CD4-positive, alpha-beta T cell (primary cell): ENCODE measurements around the gene STK24. TPM values are rescaled to one million over a fixed set of nuclear protein-coding genes. Genes with fewer than 3 reads are reported as not detected.

Source experiments
- ATAC-seq: fragments of 200-7000 bp; cut with Tn5 transposase; one replicate; pipeline ENCODE4 v1.10.0; 2022; ENCODE audit warnings: mild to moderate bottlenecking; ENCODE audit not compliant: poor library complexity
- CTCF ChIA-PET: fragments of 350-600 bp; sonication (Branson Sonifier 250); formaldehyde crosslinking; loops from one replicate; lab custom pipeline; 2021; ENCODE audit warnings: antibody characterized with exemption, inconsistent platforms; lab: Charles Lee
- POLR2A ChIA-PET: fragments of 350-600 bp; sonication (Branson Sonifier 250); formaldehyde crosslinking; loops from one replicate; lab custom pipeline; 2021; ENCODE audit warnings: antibody characterized with exemption, inconsistent platforms; lab: Charles Lee
- DNase-seq, 14 experiments: peaks; one replicate each; pipeline ENCODE4 v3.0.0-alpha.2; 2013 to 2020; ENCODE audit warnings: mixed read lengths in 2 of 14
- H3K27ac ChIP-seq, 2 donors: one replicate each; pipeline versions ENCODE4 v1.5.1 to v1.7.0; 2013; ENCODE audit warnings: low read length in 2 of 2, low read depth in 1 of 2, mild to moderate bottlenecking in 1 of 2
- H3K27me3 ChIP-seq, 2 experiments: 1 replicate in 1 of 2; 2 replicates in 1 of 2; pipeline versions ENCODE4 v1.6.1 to v1.7.0; 2013; ENCODE audit warnings: low read length in 2 of 2, control low read depth in 1 of 2, mild to moderate bottlenecking in 1 of 2, moderate library complexity in 1 of 2; ENCODE audit not compliant: insufficient read depth in 2 of 2, control insufficient read depth in 1 of 2
- H3K36me3 ChIP-seq: one replicate; pipeline ENCODE4 v1.6.1; 2013; ENCODE audit warnings: low read length, control low read depth; ENCODE audit not compliant: insufficient read depth
- H3K4me1 ChIP-seq: one replicate; pipeline ENCODE4 v1.6.1; 2013; ENCODE audit warnings: low read length, control low read depth; ENCODE audit not compliant: insufficient read depth
- H3K4me3 ChIP-seq: one replicate; pipeline ENCODE4 v1.5.1; 2013; ENCODE audit warnings: mild to moderate bottlenecking, low read length, moderate library complexity
- H3K9me3 ChIP-seq, 2 experiments: 1 replicate in 1 of 2; 2 replicates in 1 of 2; pipeline versions ENCODE4 v1.6.1 to v1.7.0; 2013; ENCODE audit warnings: low read length in 2 of 2, mild to moderate bottlenecking in 2 of 2, control low read depth in 1 of 2, moderate library complexity in 1 of 2; ENCODE audit not compliant: control insufficient read depth in 1 of 2, insufficient read depth in 1 of 2
- H3K27ac Mint-ChIP-seq: one replicate; pipeline ENCODE4 v1.8.0; 2020; ENCODE audit warnings: mixed read lengths
- H3K27me3 Mint-ChIP-seq: one replicate; pipeline ENCODE4 v1.8.0; 2021; ENCODE audit warnings: mixed read lengths
- H3K36me3 Mint-ChIP-seq: one replicate; pipeline ENCODE4 v1.8.0; 2021; ENCODE audit warnings: low read depth, mixed read lengths
- H3K4me1 Mint-ChIP-seq: one replicate; pipeline ENCODE4 v1.8.0; 2021; ENCODE audit warnings: low read depth, mixed read lengths
- H3K4me3 Mint-ChIP-seq: one replicate; pipeline ENCODE4 v1.8.0; 2020; ENCODE audit warnings: mild to moderate bottlenecking, mixed read lengths
- H3K9me3 Mint-ChIP-seq: one replicate; pipeline ENCODE4 v1.8.0; 2020; ENCODE audit warnings: mixed read lengths
- intact Hi-C, 2 experiments: fragments of 100-400 bp; cut with DNase I in 1 of 2; cut with micrococcal nuclease in 1 of 2; formaldehyde crosslinking; loops; one replicate each; pipeline versions ENCODE4 v1.15.1 to v1.9.0; 2023 to 2025; cut with DNase I, micrococcal nuclease
- total RNA-seq, 174 experiments: library from RNA in 2 of 174; stranded (reverse) in 2 of 174; gene quantifications; one replicate each; pipeline ENCODE4 v1.2.3 and lab custom pipeline; 2021 to 2026
- TF ChIP-seq, protein P1 (sequence below): fragments of 200-600 bp; IDR thresholded peaks from one replicate; pipeline ENCODE4 v1.8.0; 2022; ENCODE audit warnings: antibody characterized with exemption, mild to moderate bottlenecking

The STK24 gene
- total RNA-seq, 2 experiments from 2014 or later, result 82.3 to 85.2 TPM

DNA sequence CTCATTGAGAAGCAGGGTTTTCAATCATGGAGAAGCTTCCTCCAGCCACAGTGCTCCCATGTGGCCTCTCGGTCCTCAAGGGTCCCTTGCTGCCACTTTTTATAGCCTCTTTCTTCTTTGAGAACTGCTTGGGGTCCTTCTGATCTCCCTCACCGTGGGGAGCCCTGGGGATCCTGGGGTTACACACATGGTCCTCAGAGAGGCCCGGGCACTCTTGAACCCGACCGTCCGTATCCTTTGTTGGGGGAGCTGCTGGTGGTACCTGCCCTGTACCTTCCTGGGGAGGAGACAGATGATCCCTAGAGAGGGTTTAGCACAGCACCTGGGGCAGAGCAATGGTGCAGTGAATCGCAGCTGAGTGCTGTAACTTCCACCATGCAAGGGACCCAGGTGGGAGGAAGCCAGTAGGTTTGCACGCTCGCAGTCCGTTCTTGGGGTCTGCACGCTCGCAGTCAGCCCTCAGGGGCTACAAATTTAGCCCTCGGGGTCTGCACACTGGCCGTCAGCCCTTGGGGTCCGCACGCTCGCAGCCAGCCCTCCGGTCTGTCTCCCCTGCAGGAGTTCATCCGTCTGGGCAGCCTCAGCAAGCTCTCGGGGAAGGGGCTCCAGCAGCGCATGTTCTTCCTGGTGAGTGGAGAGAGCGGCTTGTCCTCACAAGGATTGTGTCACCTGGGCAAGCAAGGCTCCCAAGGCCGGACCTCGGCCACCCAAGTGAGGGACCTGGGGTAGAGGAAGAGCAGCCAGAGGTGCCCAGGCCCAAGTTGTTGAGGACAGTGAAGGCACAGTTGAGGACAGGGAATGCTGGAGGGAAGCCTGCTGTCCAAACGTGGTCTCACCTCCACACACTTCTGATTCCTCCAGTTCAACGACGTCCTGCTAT, 138.4 kb downstream of the STK24 start:
- no peak overlapping the region for H3K27ac ChIP-seq
- no peaks in the 10 kb centered on the region for H3K9me3 Mint-ChIP-seq
- ATAC-seq (no peak), DNase-seq (no peak)
- H3K9me3 ChIP-seq, result no peaks in the 10 kb centered on the region
- no peaks in the 10 kb centered on the region for H3K27me3 ChIP-seq
- H3K4me3 ChIP-seq, result no peak overlapping the region
- no peaks in the 10 kb centered on the region for H3K27me3 Mint-ChIP-seq
- H3K4me3 Mint-ChIP-seq, result no peak overlapping the region
- TF ChIP-seq, protein P1, sequence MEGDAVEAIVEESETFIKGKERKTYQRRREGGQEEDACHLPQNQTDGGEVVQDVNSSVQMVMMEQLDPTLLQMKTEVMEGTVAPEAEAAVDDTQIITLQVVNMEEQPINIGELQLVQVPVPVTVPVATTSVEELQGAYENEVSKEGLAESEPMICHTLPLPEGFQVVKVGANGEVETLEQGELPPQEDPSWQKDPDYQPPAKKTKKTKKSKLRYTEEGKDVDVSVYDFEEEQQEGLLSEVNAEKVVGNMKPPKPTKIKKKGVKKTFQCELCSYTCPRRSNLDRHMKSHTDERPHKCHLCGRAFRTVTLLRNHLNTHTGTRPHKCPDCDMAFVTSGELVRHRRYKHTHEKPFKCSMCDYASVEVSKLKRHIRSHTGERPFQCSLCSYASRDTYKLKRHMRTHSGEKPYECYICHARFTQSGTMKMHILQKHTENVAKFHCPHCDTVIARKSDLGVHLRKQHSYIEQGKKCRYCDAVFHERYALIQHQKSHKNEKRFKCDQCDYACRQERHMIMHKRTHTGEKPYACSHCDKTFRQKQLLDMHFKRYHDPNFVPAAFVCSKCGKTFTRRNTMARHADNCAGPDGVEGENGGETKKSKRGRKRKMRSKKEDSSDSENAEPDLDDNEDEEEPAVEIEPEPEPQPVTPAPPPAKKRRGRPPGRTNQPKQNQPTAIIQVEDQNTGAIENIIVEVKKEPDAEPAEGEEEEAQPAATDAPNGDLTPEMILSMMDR, result no peak
- no peaks in the 10 kb centered on the region for H3K36me3 ChIP-seq
- H3K4me1 ChIP-seq, result no peaks in the 10 kb centered on the region
- H3K27ac Mint-ChIP-seq, result no peak overlapping the region
- CTCF ChIA-PET, result no interaction called here
- POLR2A ChIA-PET, result no interaction called here
- no peaks in the 10 kb centered on the region for H3K36me3 Mint-ChIP-seq
- intact Hi-C loops, result no loop called here
- H3K4me1 Mint-ChIP-seq, result no peaks in the 10 kb centered on the region

DNA sequence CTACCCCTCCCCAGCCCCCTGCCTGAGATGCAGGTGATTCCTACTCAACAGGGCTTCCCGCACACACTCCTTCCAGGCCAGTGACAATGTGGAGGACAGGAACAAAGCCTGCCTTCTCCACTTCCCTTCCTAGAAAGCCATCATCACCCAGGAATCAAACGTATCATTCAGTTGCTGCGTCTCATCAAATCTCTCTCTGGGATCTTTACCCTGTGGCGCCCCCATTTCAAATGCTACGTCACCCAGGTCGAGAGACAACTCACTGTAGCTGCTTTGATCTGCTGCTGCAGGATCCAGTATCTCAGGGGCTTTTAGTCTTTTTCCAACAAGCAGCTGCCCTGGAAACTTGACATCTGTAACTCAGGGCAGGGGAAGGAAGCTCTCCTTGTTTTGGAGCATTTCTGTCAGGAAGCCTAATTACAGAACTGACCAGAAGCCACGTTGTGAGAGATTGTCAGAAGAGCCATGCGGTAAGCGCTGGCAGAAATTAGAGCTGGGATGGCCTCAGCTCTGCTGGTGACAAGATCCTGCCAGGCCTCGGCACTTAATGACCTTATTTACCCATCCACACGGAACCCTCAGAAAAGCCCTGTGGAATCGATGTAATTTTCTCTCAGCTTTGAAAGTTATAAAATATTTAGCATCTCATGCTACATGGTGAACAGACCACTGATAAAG, 140.5 kb downstream of the STK24 start:
- H3K27ac ChIP-seq, result no peak overlapping the region
- no peaks in the 10 kb centered on the region for H3K27me3 ChIP-seq
- Mint-ChIP-seq H3K4me3 (no peak overlapping the region), H3K36me3 (no peaks in the 10 kb centered on the region), H3K27me3 (peaks cover 6% of the 10 kb centered on the region), H3K27ac (no peak overlapping the region), H3K9me3 (no peaks in the 10 kb centered on the region), H3K4me1 (no peaks in the 10 kb centered on the region)
- ChIA-PET POLR2A (no interaction called here), CTCF (no interaction called here)
- no peaks in the 10 kb centered on the region for H3K9me3 ChIP-seq
- no peaks in the 10 kb centered on the region for H3K36me3 ChIP-seq
- intact Hi-C loops, result no loop called here
- H3K4me1 ChIP-seq, result no peaks in the 10 kb centered on the region
- DNase-seq (no peak), ATAC-seq (no peak)
- TF ChIP-seq, protein P1, result no peak
- no peak overlapping the region for H3K4me3 ChIP-seq

DNA sequence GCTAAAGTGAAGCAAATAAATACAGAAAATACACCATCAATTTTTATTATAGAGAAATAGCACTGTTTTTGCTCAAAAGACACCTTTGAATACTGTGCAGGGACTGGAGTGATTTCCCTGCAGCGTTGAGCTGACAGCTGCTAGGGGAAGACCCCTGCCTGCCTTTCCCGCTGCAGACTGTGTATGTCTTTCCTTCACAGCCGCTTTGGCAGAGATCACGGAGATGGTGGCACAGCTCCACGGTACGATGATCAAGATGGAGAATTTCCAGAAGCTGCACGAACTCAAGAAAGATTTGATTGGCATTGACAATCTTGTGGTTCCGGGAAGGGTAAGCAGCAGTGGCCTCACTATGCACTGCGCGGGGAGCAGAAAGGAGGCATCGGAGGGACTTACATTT, 141.5 kb downstream of the STK24 start:
- Mint-ChIP-seq H3K9me3 (no peaks in the 10 kb centered on the region), H3K4me1 (no peaks in the 10 kb centered on the region), H3K36me3 (no peaks in the 10 kb centered on the region), H3K27ac (no peak overlapping the region), H3K4me3 (no peak overlapping the region), H3K27me3 (peaks cover 10% of the 10 kb centered on the region)
- H3K4me3 ChIP-seq, result no peak overlapping the region
- no peaks in the 10 kb centered on the region for H3K27me3 ChIP-seq
- TF ChIP-seq, protein P1, result no peak
- no peaks in the 10 kb centered on the region for H3K36me3 ChIP-seq
- intact Hi-C loops, result no loop called here
- ChIA-PET CTCF (no interaction called here), POLR2A (no interaction called here)
- no peak overlapping the region for H3K27ac ChIP-seq
- ATAC-seq (no peak), DNase-seq (no peak)
- no peaks in the 10 kb centered on the region for H3K9me3 ChIP-seq
- H3K4me1 ChIP-seq, result no peaks in the 10 kb centered on the region
